CD14-positive monocyte (primary cell): ENCODE data around the gene TFDP2. TPM values are rescaled to one million over a fixed set of nuclear protein-coding genes. Genes with fewer than 3 reads are reported as not detected.

Experiments
- DNase-seq, 3 donors: peaks; one replicate each; pipeline ENCODE4 v3.0.0-alpha.2; 2011 to 2022
- H2AFZ ChIP-seq: 2 replicates; pipeline ENCODE4 v1.6.0; 2012; ENCODE audit warnings: mild to moderate bottlenecking, low read depth, low read length, inconsistent platforms; ENCODE audit not compliant: insufficient read depth, poor library complexity, severe bottlenecking
- H3K27ac ChIP-seq, 2 donors: 1 replicate in 1 of 2; 2 replicates in 1 of 2; pipeline ENCODE4 v1.5.1; 2012 to 2013; ENCODE audit warnings: low read length in 2 of 2, control low read depth in 1 of 2, inconsistent platforms in 1 of 2, low read depth in 1 of 2, mild to moderate bottlenecking in 1 of 2
- H3K27me3 ChIP-seq, 2 donors: one replicate each; pipeline versions ENCODE4 v1.6.0 to v1.6.1; 2011 to 2013; ENCODE audit warnings: low read length in 2 of 2; ENCODE audit not compliant: control insufficient read depth in 2 of 2, insufficient read depth in 2 of 2
- H3K36me3 ChIP-seq, 2 donors: replicated peaks in 1 of 2; 1 replicate in 1 of 2; 2 replicates in 1 of 2; pipeline versions ENCODE4 v1.5.1 to v1.6.1; 2012 to 2013; ENCODE audit warnings: low read length in 2 of 2, control low read depth in 1 of 2, inconsistent platforms in 1 of 2, mild to moderate bottlenecking in 1 of 2; ENCODE audit not compliant: insufficient read depth in 2 of 2, control insufficient read depth in 1 of 2
- H3K4me1 ChIP-seq, 2 donors: 1 replicate in 1 of 2; 2 replicates in 1 of 2; pipeline versions ENCODE4 v1.5.1 to v1.6.1; 2012 to 2013; ENCODE audit warnings: low read length in 2 of 2, control low read depth in 1 of 2, inconsistent platforms in 1 of 2, mild to moderate bottlenecking in 1 of 2, moderate library complexity in 1 of 2; ENCODE audit not compliant: insufficient read depth in 2 of 2, control insufficient read depth in 1 of 2
- H3K4me2 ChIP-seq: replicated peaks from 2 replicates; pipeline ENCODE3; 2012; ENCODE audit warnings: low read length, moderate library complexity, mild to moderate bottlenecking; ENCODE audit not compliant: poor library complexity, severe bottlenecking; ENCODE audit errors: extremely low read depth
- H3K4me3 ChIP-seq, 3 experiments: fragments of 200-600 bp in 1 of 3; sonication (generic) in 1 of 3; replicated peaks in 1 of 3; 1 replicate in 2 of 3; 2 replicates in 1 of 3; pipeline ENCODE4 v1.5.1; 2011 to 2013; ENCODE audit warnings: low read length in 3 of 3, mild to moderate bottlenecking in 3 of 3, control low read depth in 2 of 3, low read depth in 2 of 3, inconsistent platforms in 1 of 3, moderate library complexity in 1 of 3
- H3K79me2 ChIP-seq: 2 replicates; pipeline ENCODE4 v1.6.0; 2012; ENCODE audit warnings: mild to moderate bottlenecking, control low read depth, inconsistent platforms, low read length, moderate library complexity; ENCODE audit not compliant: insufficient read depth
- H3K9ac ChIP-seq: 2 replicates; pipeline ENCODE4 v1.6.0; 2017; ENCODE audit warnings: low read length, mild to moderate bottlenecking; ENCODE audit not compliant: insufficient read depth, poor library complexity, severe bottlenecking
- H3K9me3 ChIP-seq, 2 donors: replicated peaks in 1 of 2; 1 replicate in 1 of 2; 2 replicates in 1 of 2; pipeline versions ENCODE4 v1.5.1 to v1.6.1; 2012 to 2013; ENCODE audit warnings: low read length in 2 of 2, control low read depth in 1 of 2; ENCODE audit not compliant: control insufficient read depth in 1 of 2, insufficient read depth in 1 of 2
- H4K20me1 ChIP-seq: 2 replicates; pipeline ENCODE4 v1.6.0; 2012; ENCODE audit warnings: mild to moderate bottlenecking, low read length, control low read depth, moderate library complexity; ENCODE audit not compliant: insufficient read depth
- H3K27ac Mint-ChIP-seq, 7 donors: one replicate each; pipeline ENCODE4 v1.8.0; 2020; ENCODE audit warnings: mild to moderate bottlenecking in 7 of 7, mixed read lengths in 7 of 7, moderate library complexity in 6 of 7, inconsistent platforms in 2 of 7
- H3K27me3 Mint-ChIP-seq, 3 donors: one replicate each; pipeline ENCODE4 v1.8.0; 2021 to 2022; ENCODE audit warnings: low read depth in 3 of 3, mild to moderate bottlenecking in 3 of 3, mixed read lengths in 3 of 3, moderate library complexity in 3 of 3, inconsistent platforms in 1 of 3
- H3K36me3 Mint-ChIP-seq, 2 donors: one replicate each; pipeline ENCODE4 v1.8.0; 2020; ENCODE audit warnings: mixed read lengths in 2 of 2, inconsistent platforms in 1 of 2, mild to moderate bottlenecking in 1 of 2
- H3K4me1 Mint-ChIP-seq: one replicate; pipeline ENCODE4 v1.8.0; 2020; ENCODE audit warnings: mild to moderate bottlenecking, mixed read lengths
- H3K4me3 Mint-ChIP-seq, 2 donors: one replicate each; pipeline ENCODE4 v1.8.0; 2020; ENCODE audit warnings: mild to moderate bottlenecking in 2 of 2, mixed read lengths in 2 of 2, moderate library complexity in 1 of 2
- H3K9me3 Mint-ChIP-seq, 7 donors: one replicate each; pipeline ENCODE4 v1.8.0; 2020 to 2022; ENCODE audit warnings: mixed read lengths in 7 of 7, mild to moderate bottlenecking in 6 of 7, moderate library complexity in 6 of 7, inconsistent platforms in 2 of 7
- WGBS: methylation state at CpG from one replicate; pipeline ENCODE4 v1.1.5; 2013; ENCODE audit warnings: missing lambda C conversion rate; ENCODE audit not compliant: insufficient coverage; 5-methylcytosine and 5-hydroxymethylcytosine counted together
- intact Hi-C, 2 donors: fragments of 100-400 bp; cut with micrococcal nuclease; formaldehyde crosslinking; loops; one replicate each; pipeline versions ENCODE4 v1.15.0 to v1.15.1; 2023
- polyA plus RNA-seq, 3 donors: library from polyadenylated mRNA; depleted of rRNA in 1 of 3; unstranded in 2 of 3; stranded (reverse) in 1 of 3; fragments of 300-500 nt in 2 of 3; fragments of >200 nt in 1 of 3; fragmentation: Illumina TruSeq in 2 of 3; gene quantifications; 1 replicate in 2 of 3; 2 replicates in 1 of 3; pipeline ENCODE4 v1.2.3, GENCODE V29; 2012 to 2021
- TF ChIP-seq, protein P1 (sequence below): fragments of 200-600 bp; IDR thresholded peaks from one replicate; pipeline ENCODE4 v1.8.0; 2022; ENCODE audit warnings: antibody characterized with exemption, mild to moderate bottlenecking

Gene TFDP2
- polyA plus RNA-seq, 3 donors: 1.1 to 3.5 (median 1.7) TPM

DNA sequence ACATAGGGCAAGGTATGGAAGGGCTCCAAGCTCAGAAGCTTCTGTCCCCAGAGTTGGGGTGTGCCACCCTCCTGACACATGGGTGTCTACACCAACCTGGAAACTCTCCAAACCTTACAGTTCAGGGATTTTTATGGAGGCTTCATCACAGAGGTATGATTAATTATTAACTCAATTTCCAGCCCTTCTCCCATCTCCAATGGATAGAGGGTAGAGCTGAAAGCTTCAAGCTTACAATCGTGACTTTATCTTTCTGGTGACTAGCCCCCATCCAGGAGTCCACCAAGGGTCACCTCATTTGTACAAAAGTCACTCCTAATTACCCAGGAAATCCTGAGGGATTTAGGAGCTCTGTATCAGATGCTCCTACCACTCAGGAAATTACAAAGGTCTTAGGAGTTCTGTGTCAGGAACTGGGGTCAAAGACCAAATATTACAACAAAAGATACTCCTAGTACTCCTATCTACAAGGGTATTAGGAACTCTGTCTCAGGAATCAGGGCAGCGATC is 62.7 kb downstream of the TFDP2 start:
- no CpG with 5 or more reads among the region's 2 CpGs for WGBS
- no peaks in the 10 kb centered on the region for H3K4me1 Mint-ChIP-seq
- Histone ChIP-seq H3K9ac (no peak overlapping the region), H3K4me1 (no peaks in the 10 kb centered on the region), H3K4me3 (no peak overlapping the region), H3K9me3 (no peaks in the 10 kb centered on the region), H2AFZ (no peak overlapping the region), H3K36me3 (no peaks in the 10 kb centered on the region), H3K4me2 (no peak overlapping the region), H3K27ac (no peak overlapping the region), H3K27me3 (no peaks in the 10 kb centered on the region), H4K20me1 (no peaks in the 10 kb centered on the region), H3K79me2 (no peaks in the 10 kb centered on the region)
- H3K4me3 Mint-ChIP-seq: no peak overlapping the region
- TF ChIP-seq, protein P1, sequence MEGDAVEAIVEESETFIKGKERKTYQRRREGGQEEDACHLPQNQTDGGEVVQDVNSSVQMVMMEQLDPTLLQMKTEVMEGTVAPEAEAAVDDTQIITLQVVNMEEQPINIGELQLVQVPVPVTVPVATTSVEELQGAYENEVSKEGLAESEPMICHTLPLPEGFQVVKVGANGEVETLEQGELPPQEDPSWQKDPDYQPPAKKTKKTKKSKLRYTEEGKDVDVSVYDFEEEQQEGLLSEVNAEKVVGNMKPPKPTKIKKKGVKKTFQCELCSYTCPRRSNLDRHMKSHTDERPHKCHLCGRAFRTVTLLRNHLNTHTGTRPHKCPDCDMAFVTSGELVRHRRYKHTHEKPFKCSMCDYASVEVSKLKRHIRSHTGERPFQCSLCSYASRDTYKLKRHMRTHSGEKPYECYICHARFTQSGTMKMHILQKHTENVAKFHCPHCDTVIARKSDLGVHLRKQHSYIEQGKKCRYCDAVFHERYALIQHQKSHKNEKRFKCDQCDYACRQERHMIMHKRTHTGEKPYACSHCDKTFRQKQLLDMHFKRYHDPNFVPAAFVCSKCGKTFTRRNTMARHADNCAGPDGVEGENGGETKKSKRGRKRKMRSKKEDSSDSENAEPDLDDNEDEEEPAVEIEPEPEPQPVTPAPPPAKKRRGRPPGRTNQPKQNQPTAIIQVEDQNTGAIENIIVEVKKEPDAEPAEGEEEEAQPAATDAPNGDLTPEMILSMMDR: no peak
- peaks cover 0 to 3% of the 10 kb centered on the region in 2 donors for H3K36me3 Mint-ChIP-seq
- H3K27ac Mint-ChIP-seq: no peak overlapping the region
- intact Hi-C loops: no loop called here
- peaks cover 0 to 1% (median 0%) of the 10 kb centered on the region in 3 donors for H3K27me3 Mint-ChIP-seq
- no peak for DNase-seq
- H3K9me3 Mint-ChIP-seq: peaks cover 0 to 8% (median 0%) of the 10 kb centered on the region in 7 donors

DNA sequence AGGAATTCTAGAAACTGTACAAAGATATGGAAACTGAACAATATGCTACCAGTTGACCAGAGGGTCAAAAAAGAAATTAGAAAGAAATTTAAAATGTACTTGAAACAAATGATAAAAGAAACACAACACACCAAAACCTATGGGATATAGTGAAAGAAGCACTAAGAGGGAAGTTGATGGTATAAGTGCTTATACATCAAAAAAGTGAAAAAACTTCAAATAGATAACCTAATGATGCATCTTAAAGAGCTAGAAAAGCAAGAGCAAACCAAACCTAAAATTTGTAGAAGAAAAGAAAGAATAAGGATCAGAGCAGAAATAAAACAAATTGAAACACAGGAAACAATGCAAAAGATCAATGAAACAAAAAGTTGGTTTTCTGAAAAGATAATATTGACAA is 68.2 kb downstream of the TFDP2 start:
- Mint-ChIP-seq H3K27me3 (no peaks in the 10 kb centered on the region), H3K27ac (no peak overlapping the region), H3K4me1 (no peaks in the 10 kb centered on the region), H3K36me3 (peaks cover 0 to 4% of the 10 kb centered on the region in 2 donors), H3K9me3 (peaks cover 0 to 21% (median 6%) of the 10 kb centered on the region in 7 donors), H3K4me3 (no peak overlapping the region)
- TF ChIP-seq, protein P1: no peak
- H3K9ac ChIP-seq: no peak overlapping the region
- no peak overlapping the region for H3K4me2 ChIP-seq
- no peak overlapping the region for H3K27ac ChIP-seq
- H3K79me2 ChIP-seq: no peaks in the 10 kb centered on the region
- intact Hi-C loops: no loop called here
- H4K20me1 ChIP-seq: no peaks in the 10 kb centered on the region
- H3K27me3 ChIP-seq: no peaks in the 10 kb centered on the region
- no peaks in the 10 kb centered on the region for H3K36me3 ChIP-seq
- H3K9me3 ChIP-seq: peaks cover 0 to 4% of the 10 kb centered on the region in 2 donors
- no peak overlapping the region for H3K4me3 ChIP-seq
- H2AFZ ChIP-seq: no peak overlapping the region
- no peaks in the 10 kb centered on the region for H3K4me1 ChIP-seq
- DNase-seq: no peak
